GM21619 (cell line): ENCODE measurements around the gene EFR3B.
"Not testable (repeated sequence)": the region's sequence is repeated elsewhere in the genome, so short reads cannot be mapped to it uniquely, and the experiment has no call there.

ENCODE experiments used
- ATAC-seq: cut with Tn5 transposase; IDR thresholded peaks from one replicate; pipeline ENCODE4 v1.9.1; 2021; ENCODE audit not compliant: unreplicated experiment

Gene EFR3B

DNA sequence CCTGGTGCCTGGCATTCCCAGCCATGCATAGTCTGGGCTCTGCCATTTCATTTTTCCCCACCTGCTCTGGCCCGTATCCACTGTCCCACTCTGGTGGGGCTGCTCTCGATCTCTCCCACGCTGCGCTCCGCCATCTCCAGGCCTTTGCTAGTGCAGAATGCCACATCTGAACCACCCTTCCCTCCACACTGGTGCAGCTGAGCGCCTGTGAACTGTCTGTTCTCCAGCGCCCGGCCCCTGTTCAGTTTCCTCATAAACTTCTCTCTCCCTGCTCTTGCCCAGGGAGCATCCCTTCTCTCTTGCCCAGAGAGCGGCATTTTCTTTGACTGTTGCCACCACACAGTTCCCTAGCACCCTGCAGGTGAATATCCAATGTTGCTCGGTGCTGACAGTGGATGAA, 105.0 kb downstream of the EFR3B start:
- no peak for ATAC-seq

DNA sequence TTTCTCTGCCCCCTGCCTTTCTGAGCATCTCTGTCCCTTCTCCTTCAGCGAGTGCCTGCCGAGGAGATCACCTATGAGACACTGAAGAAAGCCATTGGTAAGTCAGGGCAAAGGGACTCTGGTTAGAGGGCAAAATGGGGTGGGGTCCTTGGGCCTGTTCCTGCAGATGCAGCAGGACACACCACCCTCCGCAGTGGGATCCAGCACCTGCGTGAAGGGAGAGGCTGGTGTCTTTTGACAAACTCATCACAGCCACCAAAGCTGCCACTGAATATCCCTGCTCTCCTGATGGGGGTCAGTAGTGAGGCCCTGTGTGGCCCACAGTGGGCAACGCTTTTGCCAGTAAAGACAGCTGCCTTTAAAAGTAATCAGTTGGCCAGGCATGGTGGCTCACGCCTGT, 107.8 kb downstream of the EFR3B start:
- ATAC-seq = no peak

DNA sequence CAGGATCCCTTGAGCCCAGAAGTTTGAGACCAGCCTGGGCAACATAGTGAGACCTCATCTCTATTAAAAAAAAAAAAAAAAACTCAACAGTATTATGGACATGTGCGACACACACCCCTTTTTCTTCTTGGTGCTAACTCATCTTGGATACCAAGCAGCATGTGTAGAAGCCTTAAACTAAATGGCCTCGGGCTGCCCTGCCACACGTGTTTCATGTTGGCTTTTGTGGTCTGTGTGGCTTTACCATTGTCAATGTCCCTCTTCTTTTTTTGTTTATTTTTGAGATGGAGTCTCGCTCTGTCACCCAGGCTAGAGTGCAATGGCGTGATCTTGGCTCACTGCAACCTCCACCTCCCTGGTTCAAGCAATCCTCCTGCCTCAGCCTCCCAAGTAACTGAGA, 109.1 kb downstream of the EFR3B start:
- not testable (repeated sequence) for ATAC-seq

- no peak for ATAC-seq
Measured at GRCh38 chr2:25151718-25152117, 109.8 kb downstream of the EFR3B start.

GRCh38 chr2:25155401-25155800, 113.5 kb downstream of the EFR3B start:
- ATAC-seq = no peak

GRCh38 chr2:25158096-25158852, 116.4 kb downstream of the EFR3B start:
- ATAC-seq = no peak

DNA sequence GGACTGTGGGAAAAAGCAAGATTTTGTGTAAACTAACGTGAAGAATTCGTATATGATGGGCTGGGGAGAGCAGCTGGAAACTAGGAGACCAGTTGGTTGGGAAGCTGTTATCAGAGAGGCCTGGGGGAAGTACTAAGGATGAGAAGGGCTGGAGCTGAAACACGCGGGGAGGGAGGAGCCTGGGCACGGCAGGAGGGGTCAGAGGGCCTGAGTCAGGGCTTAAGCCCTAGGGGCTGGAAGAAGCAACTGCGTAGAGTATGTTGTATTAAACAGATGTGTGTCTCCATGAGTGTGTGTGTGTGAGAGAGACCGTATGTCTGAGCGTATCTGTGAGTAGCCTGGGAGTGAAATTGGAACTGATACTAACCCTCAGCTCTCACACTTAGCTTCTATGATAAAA, 118.1 kb downstream of the EFR3B start:
- no peak for ATAC-seq

DNA sequence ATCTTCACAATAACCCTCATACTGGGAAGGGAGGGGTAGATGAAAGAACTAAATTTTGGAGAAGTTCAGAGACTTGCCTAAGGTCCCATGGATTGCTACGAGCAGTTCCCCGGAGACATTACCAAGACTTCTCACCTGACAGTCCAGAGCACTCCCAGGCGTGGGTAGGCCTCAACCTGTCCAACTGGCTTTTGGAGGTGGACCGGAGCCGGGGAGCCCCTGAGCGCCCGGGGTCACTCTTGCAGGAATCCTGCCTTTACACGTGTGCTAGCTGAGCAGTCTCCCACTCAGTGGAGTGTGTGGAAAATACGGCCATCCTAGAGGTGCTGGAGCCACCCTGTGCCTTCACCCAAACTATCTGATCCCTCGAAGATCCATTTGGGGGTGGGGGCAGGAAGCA, 118.5 kb downstream of the EFR3B start:
- ATAC-seq = no peak

DNA sequence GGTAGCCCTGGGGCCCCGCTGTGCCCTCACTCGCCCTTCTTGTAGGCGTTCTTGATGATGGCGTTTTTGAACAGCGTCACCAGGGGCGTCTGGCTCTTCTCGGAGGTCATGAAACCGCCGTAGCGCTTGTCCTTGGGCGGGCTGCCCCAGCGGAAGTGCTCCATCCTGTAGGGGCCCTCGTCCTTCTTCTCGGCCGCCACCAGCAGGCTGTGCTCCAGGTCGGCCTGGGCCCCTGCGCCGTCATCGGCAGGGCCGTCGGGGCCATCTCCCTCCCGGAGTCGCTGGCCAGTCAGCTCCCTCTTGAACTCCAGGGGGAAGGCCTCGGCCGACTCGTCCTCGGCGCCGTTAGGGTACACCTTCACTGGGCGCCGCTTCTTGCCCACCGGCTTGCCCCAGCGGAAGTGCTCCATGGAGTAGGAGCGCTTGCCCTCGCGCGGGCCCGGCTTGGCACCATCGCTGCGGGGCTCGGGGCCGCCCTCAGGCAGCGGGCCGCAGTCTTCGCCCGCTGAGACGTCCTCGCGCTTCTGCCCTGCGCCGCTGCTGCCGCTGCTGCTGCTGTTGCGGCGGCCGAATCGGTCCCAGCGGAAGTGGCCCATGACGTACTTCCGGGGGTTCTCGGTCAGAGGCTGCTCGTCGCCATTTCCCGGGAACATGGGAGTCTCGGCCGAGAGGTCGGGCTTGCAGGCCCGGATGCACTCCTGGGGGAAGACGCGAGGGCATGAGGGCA, 119.3 kb downstream of the EFR3B start:
- ATAC-seq = peak; percentile 49

DNA sequence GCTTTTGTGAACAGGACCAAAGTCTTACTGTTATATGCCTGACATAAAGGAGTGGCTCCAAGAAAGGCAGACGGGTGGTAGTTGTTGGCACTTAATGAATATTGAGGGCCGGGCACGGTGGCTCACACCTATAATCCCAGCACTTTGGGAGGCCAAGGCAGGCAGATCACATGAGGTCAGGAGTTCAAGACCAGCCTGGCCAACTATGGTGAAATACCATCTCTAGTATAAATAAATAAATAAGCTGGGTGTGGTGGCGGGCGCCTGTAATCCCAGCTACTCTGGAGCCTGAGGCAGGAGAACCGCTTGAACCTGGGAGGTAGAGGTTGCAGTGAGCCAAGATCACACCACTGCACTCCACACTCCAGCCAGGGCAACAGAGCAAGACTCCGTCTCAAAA, 120.2 kb downstream of the EFR3B start:
- ATAC-seq = not testable (repeated sequence)

DNA sequence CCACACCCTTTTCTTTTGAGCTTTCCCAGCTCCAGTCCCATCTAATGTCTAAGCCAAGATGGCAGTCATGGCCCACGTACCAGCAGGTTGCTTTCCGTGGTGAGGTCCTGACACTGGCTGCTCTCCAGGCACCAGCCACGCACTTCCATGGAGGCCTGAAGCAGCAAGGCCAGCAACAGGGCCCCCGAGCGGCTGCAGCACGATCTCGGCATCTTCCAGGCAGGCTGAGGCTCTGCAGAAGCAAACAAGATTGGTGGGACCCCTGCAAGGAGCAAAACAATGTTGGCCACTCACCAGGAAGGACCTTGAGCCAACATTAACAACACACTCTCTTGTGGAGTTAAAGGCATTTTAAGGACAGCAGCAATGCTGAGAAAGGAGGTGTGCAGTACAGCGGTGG, 122.7 kb downstream of the EFR3B start:
- no peak for ATAC-seq

- ATAC-seq = peak; percentile 79
Measured at GRCh38 chr2:25165992-25166875, 124.4 kb downstream of the EFR3B start.

DNA sequence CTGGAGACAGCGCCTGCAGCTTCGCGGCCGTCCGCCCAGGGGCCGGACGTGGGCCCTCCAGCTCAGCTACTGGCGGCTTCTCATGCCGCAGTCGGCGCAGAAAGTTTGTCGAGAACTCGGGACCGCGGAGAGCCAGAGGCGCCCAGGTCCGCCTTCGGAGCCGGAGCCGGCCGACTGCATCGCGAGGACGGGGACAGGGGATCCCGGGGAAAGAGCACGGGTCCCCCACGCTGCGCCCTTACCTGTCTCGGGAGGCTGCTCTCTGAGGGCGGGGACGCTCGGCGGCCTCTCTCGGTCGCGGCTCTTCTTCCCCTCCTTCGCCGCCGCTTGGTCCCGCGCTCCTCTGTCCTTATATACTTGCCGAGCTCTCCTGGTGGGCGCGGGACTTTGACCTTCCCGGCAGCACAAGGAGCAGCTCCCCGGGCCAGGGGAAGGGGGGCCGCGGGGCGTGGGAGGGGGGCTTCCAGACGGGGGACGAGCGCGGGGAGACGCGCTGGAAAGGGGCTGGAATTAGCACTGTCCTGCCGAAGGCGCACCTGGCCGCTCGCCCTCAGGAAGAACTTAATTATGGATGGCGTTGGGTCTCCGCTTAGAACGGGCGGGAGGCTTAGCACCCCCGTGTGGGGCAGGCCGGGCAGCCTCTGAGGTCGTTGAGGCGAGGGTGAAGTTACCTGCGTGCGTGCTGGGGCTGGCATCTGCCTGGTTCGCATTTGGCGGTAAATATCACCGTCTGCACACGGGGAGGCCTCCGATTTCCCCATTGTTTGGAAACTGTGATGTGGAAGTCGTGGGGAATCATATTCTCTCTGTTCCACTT, 126.6 kb downstream of the EFR3B start, which contains the start of gene POMC:
TSS of gene POMC (minus strand) at position 325 of the 817 bp plus-strand sequence. CDS start 3,808 bp downstream, outside the sequence.
- ATAC-seq = no peak

GRCh38 chr2:25169073-25169470, 127.2 kb downstream of the EFR3B start:
- no peak for ATAC-seq

GRCh38 chr2:25170888-25171287, 129.0 kb downstream of the EFR3B start:
- ATAC-seq = no peak

GRCh38 chr2:25173719-25174118, 131.8 kb downstream of the EFR3B start:
- no peak for ATAC-seq

GRCh38 chr2:25174192-25174861, 132.5 kb downstream of the EFR3B start:
- ATAC-seq = no peak

DNA sequence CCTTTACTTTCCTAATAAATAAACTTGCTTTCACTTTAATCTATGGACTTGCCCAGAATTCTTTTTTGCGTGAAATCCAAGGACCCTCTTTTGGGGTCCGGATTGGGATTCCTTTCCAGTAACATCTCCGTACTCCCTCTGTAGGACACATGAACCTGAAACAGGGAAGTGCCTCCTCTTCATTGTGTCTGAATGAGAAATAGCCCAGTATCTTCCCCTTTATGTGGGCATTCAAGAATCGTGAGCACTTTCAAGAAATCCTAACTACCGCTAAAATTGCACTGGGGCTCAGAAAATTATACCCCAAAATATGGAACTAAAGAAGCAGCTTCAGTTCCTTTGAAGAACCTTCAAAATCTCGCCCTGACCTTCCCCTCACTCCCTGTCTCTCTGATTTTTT, 134.3 kb downstream of the EFR3B start:
- no peak for ATAC-seq

DNA sequence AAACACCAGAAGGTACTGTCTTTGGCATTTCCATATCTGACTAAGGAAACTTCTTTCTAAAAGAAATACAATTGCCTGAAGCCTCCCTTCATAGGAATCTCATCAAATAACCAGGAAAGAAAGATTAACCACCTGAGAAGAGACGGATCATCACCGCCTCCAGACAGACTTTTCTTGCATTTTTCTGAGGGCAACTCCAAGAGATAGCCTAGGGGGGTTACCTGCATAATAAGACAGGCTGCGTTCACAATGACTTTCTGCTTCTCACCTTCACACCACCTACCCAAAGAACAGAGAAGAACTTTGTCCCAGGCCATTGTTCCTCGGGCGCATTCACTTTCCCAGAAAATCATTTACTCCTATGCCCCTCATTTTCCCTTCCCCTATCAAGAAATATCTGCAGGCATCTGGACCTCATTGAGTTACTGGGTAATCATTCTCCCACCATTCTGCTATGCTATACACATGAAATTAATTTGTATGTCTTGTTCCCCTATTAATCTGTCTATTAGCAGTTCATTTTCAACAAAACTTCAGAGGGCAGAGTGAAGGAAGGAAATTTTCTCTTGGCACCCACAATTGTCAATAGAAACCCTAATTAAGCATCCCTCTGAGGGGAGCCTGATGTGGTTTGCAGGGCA, 134.8 kb downstream of the EFR3B start:
- ATAC-seq = no peak

DNA sequence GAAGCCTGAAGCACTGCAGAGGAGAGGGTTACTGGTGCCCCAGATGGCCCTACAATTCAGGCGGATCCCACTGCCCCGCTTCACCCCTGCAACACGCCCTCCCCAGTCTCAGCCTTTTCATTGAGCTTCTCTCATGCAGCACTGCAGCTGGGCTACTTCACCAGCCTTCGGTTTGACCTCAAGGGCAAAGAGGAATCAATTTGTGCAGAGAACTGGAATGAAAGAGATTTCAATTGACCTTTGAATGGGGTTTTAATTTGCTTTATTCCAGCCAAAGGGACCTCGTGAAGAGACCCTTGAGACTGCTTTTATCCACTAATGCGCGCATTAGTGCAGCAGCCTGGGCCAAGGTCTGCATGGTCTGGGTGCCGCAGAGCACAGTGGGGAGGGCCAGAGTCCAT, 135.3 kb downstream of the EFR3B start:
- ATAC-seq = no peak
